ENCODE results near the gene AKT1. TPM values are rescaled to one million over a fixed set of nuclear protein-coding genes. Genes with fewer than 3 reads are reported as not detected.
A peak's percentile ranks its signal among the peaks of the same experiment; 100 is the strongest.

AKT1 gene
- total and polyA plus RNA-seq, 2 of the 13 experiments (the other 11 are each of a cell fraction or from before 2014, with no cell fraction given) = 96.2 to 116 TPM

GRCh38 chr14:104726600-104727451 is 68.7 kb downstream of the AKT1 start (continued):
- TF ChIP-seq SNAPC4 (CRISPR knock-in tag; IDR thresholded peaks at IDR 0.05) (no peak), ZNF256 (CRISPR knock-in tag; conservative IDR thresholded peaks at IDR 0.05) (no peak), SRF (IDR thresholded peaks at IDR 0.05; ENCODE audit: low read depth, low read length) (no peak), HNRNPK (IDR thresholded peaks at IDR 0.05; ENCODE audit: low read depth, low read length, poor library complexity, severe bottlenecking) (no peak), ZNF709 (CRISPR knock-in tag; IDR thresholded peaks at IDR 0.05) (no peak), ZNF768 (CRISPR knock-in tag; IDR thresholded peaks at IDR 0.05) (no peak), GATA4 (IDR thresholded peaks at IDR 0.05; ENCODE audit: borderline replicate concordance, low read depth) (no peak), RFXANK (CRISPR knock-in tag; IDR thresholded peaks at IDR 0.05) (no peak), ZNF616 (CRISPR knock-in tag; IDR thresholded peaks at IDR 0.05; ENCODE audit: low read depth) (no peak), KLF16 (CRISPR knock-in tag; IDR thresholded peaks at IDR 0.05) (no peak), NFKB2 (CRISPR knock-in tag; IDR thresholded peaks at IDR 0.05; ENCODE audit: borderline replicate concordance) (peak; percentile 33; the same call in 1 of the 2 replicates), SNRNP70 (IDR thresholded peaks at IDR 0.05; ENCODE audit: low read depth, low read length) (no peak), NR3C1 (CRISPR knock-in tag; IDR thresholded peaks at IDR 0.05) (no peak), ZMAT3 (CRISPR knock-in tag; conservative IDR thresholded peaks at IDR 0.05) (peak; percentile 64; the same call in 1 of the 2 replicates), SP4 (CRISPR knock-in tag; IDR thresholded peaks at IDR 0.05) (0 out of 2 replicates have a peak, but pooled peaks have one; percentile 21), FOXK2 (IDR thresholded peaks at IDR 0.05) (no peak), ZNF678 (CRISPR knock-in tag; IDR thresholded peaks at IDR 0.05) (no peak), PAWR (CRISPR knock-in tag; IDR thresholded peaks at IDR 0.05; ENCODE audit: borderline replicate concordance) (0 out of 2 replicates have a peak, but pooled peaks have one; percentile 36), ZNF382 (CRISPR knock-in tag; IDR thresholded peaks at IDR 0.05; ENCODE audit: borderline replicate concordance) (no peak), TSC22D2 (CRISPR knock-in tag; IDR thresholded peaks at IDR 0.05; ENCODE audit: borderline replicate concordance) (no peak), THRA (CRISPR knock-in tag; IDR thresholded peaks at IDR 0.05; ENCODE audit: borderline replicate concordance) (peak; percentile 87), TP53 (CRISPR knock-in tag; conservative IDR thresholded peaks at IDR 0.05) (no peak), DNMT3B (CRISPR knock-in tag; conservative IDR thresholded peaks at IDR 0.05) (no peak), RFX3 (CRISPR knock-in tag; IDR thresholded peaks at IDR 0.05) (no peak), MATR3 (CRISPR knock-in tag; IDR thresholded peaks at IDR 0.05) (no peak), ZNF713 (CRISPR knock-in tag; IDR thresholded peaks at IDR 0.05) (no peak)
